Activated T-helper 2 cell treated with anti-CD3 and anti-CD28 coated beads, Interferon-gamma antibody, Interleukin-2, Interleukin-4, amounts not matched to agents 10 μg/mL and 5 μg/mL and 100 μg/mL, durations not matched to agents 14 hours and 24 hours and 36 hours (primary cell): ENCODE measurements around the gene EDN2. TPM values are rescaled to one million over a fixed set of nuclear protein-coding genes. Genes with fewer than 3 reads are reported as not detected.

Experiments
- DNase-seq: peaks from one replicate; pipeline ENCODE4 v3.0.0; 2021; ENCODE audit warnings: low spot score
- H3K27ac Mint-ChIP-seq: one replicate; pipeline ENCODE4 v1.8.0; 2021; ENCODE audit warnings: mixed read lengths
- H3K27me3 Mint-ChIP-seq: one replicate; pipeline ENCODE4 v1.8.0; 2021; ENCODE audit warnings: low read depth, mixed read lengths
- H3K36me3 Mint-ChIP-seq: one replicate; pipeline ENCODE4 v1.8.0; 2021; ENCODE audit warnings: low read depth, mixed read lengths
- H3K4me1 Mint-ChIP-seq: one replicate; pipeline ENCODE4 v1.8.0; 2021; ENCODE audit warnings: low read depth, mixed read lengths
- H3K4me3 Mint-ChIP-seq: one replicate; pipeline ENCODE4 v1.8.0; 2021; ENCODE audit warnings: low read depth, mild to moderate bottlenecking, moderate library complexity, mixed read lengths
- H3K9me3 Mint-ChIP-seq: one replicate; pipeline ENCODE4 v1.8.0; 2021; ENCODE audit warnings: mixed read lengths
- intact Hi-C: fragments of 100-400 bp; cut with micrococcal nuclease; formaldehyde crosslinking; loops from one replicate; pipeline ENCODE4 v1.15.1; 2023
- total RNA-seq: library from RNA; stranded (reverse); gene quantifications from 2 replicates; pipeline ENCODE4 v1.2.3, GENCODE V29; 2022

The EDN2 gene
- total RNA-seq, 1 donor from 2014 or later: not detected

DNA sequence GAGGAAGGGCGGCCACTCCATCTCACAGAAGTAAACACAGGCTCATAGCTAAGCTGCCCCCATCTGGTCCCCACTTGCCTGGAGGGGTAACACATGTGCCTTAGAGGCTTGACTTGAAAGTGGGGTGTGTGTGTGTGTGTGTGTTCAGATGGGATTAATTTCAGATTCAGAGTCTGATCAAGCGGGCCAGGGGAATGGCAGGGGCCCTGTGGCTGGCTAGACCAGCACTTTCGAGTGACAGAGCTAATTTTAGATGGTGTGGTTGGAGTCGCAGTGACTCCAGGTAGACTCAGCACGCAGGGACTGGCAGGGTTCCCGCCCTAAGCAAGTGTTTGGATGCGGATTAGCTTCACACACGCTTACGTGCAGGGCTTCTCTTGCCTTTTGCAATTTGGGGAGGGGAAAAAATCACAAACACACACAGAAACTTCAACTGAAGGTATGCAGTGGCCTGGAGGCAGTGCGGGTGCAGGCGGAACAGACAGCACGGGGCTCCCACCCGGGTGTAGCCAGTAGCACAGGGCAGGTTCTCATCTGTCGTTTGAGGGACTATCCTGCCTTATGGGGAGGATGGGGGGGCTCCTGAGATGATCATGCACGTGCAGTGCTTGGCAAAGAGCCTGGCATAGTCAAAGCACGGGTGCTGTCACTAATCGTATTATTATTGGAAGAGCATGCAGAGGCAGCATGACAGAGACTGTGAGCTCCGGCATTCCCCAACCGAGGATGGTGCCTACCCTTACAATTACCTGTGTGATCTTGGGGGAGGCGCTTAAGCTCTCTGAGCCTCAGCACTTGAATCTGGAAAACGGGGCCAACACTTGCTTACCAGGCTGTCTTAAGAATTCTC lies 1.3 kb downstream of the EDN2 start:
- no peaks in the 10 kb centered on the region for H3K9me3 Mint-ChIP-seq
- H3K4me1 Mint-ChIP-seq: peaks cover 14% of the 10 kb centered on the region
- no peak overlapping the region for H3K4me3 Mint-ChIP-seq
- no peak for DNase-seq
- intact Hi-C loops: no loop called here
- H3K36me3 Mint-ChIP-seq: no peaks in the 10 kb centered on the region
- peaks cover 7% of the 10 kb centered on the region for H3K27me3 Mint-ChIP-seq
- H3K27ac Mint-ChIP-seq: no peak overlapping the region

DNA sequence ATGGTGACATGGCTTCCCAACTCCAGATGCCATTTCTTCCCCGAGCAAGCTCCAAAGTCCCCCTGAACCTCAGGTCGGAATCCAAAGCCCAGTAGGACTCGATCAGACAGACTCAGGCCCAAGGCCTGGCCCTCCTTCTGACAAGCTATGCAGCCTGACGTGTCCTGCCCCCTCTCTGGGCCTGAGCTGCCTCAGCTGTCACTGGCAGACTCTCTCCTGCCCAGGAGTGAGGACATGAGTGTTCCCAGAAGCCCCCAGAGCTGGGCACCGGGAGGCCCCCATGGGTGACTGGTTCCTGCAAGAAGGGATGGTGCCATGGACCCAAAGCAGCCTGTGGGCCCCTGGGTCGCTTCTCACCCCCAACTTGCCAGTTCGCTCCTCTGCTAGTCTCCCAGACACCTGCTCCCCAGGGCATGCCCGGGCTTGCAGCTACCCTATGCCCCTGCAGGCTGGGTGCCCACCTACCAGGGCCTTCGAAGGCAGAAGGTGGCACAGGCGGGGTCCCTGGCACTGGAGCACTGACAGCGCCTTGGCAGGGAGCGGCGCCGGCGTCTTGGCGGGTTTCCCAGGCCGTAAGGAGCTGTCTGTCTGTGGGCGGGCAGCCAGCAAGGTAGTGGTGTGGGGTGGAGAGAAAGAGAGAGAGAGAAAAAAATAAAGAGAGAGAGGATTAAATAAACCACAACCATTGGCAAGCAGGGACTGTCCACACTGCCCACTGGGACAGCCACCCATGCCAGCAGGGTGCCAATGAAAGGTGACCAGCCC lies 2.3 kb downstream of the EDN2 start:
- no peaks in the 10 kb centered on the region for H3K36me3 Mint-ChIP-seq
- H3K27me3 Mint-ChIP-seq: peaks cover 7% of the 10 kb centered on the region
- H3K4me3 Mint-ChIP-seq: no peak overlapping the region
- no peaks in the 10 kb centered on the region for H3K9me3 Mint-ChIP-seq
- intact Hi-C loops: no loop called here
- peaks cover 9% of the 10 kb centered on the region for H3K4me1 Mint-ChIP-seq
- no peak overlapping the region for H3K27ac Mint-ChIP-seq
- DNase-seq: no peak

DNA sequence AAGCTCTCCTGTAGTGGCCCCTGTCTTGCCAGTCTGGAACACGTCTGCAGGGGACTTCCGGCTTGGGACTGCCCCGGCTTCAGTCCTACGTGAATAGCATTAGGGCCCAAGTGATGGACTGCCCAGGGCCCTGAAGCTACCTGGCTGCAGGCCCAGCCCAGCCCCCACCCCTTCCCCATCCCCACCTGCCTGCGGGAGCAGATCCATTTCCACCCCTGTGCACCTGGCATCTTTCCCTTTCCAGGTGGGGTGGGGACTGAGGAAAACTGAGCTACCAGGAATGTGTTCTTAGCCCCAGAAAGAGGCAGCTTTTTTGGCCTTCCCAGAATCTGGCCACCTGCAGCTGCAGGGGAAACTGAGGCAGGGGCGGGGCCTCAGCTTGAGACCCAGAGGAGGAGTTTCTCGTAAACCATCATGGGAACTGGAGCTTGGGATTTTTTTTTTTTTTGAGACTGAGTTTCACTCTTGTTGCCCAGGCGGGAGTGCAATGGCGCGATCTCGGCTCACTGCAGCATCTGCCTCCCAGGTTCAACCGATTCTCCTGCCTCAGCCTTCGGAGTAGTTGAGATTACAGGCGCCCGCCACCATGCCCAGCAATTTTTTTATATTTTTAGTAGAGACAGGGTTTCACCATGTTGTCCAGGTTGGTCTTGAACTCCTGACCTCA lies 3.2 kb downstream of the EDN2 start:
- DNase-seq: no peak
- H3K27ac Mint-ChIP-seq: no peak overlapping the region
- H3K4me3 Mint-ChIP-seq: no peak overlapping the region
- no peaks in the 10 kb centered on the region for H3K9me3 Mint-ChIP-seq
- no peaks in the 10 kb centered on the region for H3K36me3 Mint-ChIP-seq
- H3K27me3 Mint-ChIP-seq: peaks cover 2% of the 10 kb centered on the region
- peaks cover 4% of the 10 kb centered on the region for H3K4me1 Mint-ChIP-seq
- intact Hi-C loops: no loop called here

DNA sequence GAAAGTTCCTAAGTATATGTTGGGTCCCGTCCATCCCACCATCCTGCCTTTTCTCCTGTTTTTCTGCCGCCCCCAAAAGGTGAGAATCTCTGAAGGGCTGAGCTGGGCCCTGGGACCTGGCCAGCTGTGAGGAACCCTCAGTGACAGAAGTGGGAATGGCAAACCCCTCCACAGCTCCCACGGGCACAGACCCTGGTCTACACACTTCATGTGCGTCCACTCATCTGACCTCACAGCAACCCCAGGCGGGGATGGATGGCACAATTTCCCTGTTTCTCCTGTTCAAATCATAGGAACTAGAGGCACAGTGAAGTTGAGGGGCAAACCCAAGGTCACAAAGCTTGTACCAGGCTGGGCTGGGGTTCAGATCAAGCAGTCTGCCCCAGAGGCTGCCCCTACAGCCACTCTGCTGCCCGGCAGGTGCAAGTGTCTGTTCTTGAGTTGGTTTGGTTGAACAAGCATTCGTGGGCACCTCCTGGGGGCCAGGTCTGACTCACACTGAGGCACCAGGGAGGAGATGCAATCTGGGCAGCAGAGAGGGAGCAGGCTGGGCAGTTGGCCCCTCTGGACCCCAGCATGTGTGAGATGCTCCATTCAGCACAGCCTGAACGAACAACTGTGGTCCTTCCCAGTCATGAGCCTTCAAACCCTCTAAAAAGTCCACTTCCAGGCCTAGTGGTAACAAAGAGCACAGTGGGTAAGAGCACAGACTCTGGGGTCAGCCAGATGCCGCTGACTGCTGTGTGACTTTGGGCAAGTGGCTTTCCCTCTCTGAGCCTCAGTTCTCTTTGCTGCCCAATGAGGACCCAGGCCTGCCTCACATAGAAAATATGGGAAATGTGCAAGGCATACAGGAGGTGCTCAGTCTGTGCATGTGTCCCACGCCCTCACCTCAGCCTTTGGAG lies 4.0 kb downstream of the EDN2 start:
- no peak overlapping the region for H3K4me3 Mint-ChIP-seq
- peaks cover 2% of the 10 kb centered on the region for H3K4me1 Mint-ChIP-seq

DNA sequence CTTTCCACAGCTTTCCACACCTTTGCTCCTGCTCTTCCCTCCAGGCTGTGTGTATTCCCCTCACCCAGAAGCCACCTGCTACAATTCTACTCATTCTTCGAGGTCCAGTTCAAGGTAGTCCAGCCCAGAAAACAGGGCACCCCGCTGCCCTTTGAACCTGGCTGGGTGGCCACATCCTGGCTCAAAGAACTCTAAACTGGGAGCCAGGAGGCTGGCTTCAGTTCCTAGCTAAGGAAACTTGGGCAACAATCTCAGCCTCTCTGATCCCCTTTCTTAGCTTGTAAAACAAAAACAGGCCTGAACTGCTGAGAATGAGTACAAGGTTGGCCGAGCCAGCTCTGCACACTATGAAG lies 4.7 kb downstream of the EDN2 start:
- Mint-ChIP-seq H3K27ac (no peak overlapping the region), H3K36me3 (no peaks in the 10 kb centered on the region), H3K27me3 (no peaks in the 10 kb centered on the region), H3K4me3 (no peak overlapping the region), H3K9me3 (no peaks in the 10 kb centered on the region), H3K4me1 (peaks cover 2% of the 10 kb centered on the region)
- DNase-seq: no peak
- intact Hi-C loops: no loop called here

More for the DNA sequence above, 4.0 kb downstream of the EDN2 start:
- intact Hi-C loops: no loop called here
- Mint-ChIP-seq H3K9me3 (no peaks in the 10 kb centered on the region), H3K27ac (no peak overlapping the region), H3K27me3 (no peaks in the 10 kb centered on the region), H3K36me3 (no peaks in the 10 kb centered on the region)
- no peak for DNase-seq

DNA sequence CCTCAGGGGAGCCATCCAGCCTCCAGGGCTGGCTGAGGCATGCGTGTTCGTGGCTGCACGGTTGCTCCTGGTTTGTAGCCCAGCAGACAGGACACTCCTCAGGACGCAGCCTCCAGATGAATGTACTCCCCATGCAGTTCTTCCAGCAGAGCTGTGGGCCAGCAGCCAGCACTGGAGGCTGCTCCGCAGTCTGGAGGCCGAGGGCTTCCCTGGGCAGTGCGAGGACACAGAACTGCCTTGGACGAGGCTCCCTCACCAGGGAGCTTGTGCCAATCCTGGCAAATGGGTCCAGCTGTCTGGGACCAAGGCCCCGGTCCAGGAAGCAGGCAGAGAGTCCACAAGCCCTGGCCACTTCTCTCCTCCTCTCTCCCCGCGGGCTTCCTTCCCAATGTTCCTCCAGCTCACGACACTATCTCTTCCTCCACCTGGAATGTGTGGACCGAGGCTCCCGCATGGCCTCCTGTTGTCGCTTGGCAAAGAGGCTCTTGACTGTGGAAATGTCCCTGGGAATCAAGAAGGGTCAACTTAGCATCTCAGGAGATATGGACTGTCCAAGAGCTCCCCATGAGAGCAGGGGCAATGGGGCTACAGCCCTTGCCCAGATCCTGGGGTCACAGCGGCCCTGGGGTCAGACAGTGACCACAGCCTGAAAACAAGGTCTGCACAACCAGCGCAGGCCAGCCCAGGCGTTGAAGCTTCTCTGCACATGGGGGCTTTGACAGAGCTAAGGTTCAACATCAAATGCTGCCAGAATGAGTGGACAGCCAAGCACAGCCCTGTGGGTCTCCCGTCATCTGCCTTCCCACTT lies 5.3 kb downstream of the EDN2 start:
- no peaks in the 10 kb centered on the region for H3K27me3 Mint-ChIP-seq
- no peaks in the 10 kb centered on the region for H3K9me3 Mint-ChIP-seq
- H3K27ac Mint-ChIP-seq: no peak overlapping the region

DNA sequence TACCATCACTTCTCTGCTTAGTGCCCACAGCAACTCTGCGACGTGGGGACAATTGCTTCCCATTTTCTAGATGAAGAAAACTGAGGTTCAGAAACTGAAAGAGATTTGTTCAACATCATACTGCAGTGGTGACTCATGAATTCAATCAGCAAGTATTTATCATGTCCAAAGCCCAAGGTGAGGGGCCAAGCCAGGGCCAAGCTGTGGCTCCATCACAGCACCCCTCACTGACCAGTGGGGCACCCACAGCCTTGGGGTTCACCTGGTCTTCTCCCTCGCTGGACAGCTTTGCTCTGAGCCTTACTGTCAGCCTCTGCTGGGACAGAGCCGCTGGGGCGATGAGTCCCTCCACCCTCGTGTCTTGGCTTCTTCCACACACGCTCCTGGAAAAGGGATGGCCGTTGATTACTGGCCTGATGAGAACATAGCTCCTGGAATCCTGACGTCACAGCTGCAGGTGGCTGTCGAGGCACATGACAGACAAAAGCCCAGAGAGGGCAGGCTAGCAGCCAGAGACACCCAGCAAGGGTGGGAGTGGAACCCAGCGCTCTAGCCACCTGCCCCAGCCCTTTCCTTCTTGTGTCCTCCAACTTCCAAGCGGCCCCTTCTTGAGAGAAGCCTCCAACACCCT lies 6.2 kb downstream of the EDN2 start:
- no peaks in the 10 kb centered on the region for H3K36me3 Mint-ChIP-seq
- peaks cover 2% of the 10 kb centered on the region for H3K4me1 Mint-ChIP-seq
- H3K27ac Mint-ChIP-seq: no peak overlapping the region
- intact Hi-C loops: no loop called here
- no peaks in the 10 kb centered on the region for H3K27me3 Mint-ChIP-seq
- DNase-seq: no peak
- H3K4me3 Mint-ChIP-seq: no peak overlapping the region
- H3K9me3 Mint-ChIP-seq: no peaks in the 10 kb centered on the region

More for the DNA sequence above, 5.3 kb downstream of the EDN2 start:
- H3K4me1 Mint-ChIP-seq: peaks cover 2% of the 10 kb centered on the region
- no peak overlapping the region for H3K4me3 Mint-ChIP-seq
- no peaks in the 10 kb centered on the region for H3K36me3 Mint-ChIP-seq
- DNase-seq: no peak
- intact Hi-C loops: no loop called here

DNA sequence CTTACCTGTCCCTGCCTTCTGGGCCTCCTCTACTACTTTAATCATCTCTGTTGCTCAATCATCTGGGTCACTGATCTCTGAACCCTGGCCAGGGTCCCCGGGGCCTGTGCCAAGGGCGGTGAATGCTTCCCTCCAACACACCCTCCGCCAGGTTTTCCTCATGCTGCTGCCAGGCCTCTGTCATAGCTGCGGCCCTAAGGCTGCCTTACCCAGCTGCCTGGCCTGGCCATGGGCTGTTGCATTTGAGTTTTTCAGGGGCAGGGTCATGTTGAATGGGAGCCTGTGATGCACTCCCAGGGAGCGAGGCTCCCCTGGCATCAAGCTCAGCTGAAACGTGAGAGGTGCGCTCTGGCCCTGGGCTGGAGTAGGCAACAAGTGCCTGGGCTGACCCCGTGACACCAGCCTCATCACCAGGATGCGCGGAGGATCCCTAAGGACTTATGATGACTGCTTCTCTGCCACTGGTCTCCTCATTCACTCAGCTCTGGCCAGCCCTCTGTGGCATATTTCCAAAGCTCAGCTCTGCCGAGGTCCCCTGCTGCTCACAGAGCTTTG lies 7.6 kb downstream of the EDN2 start:
- Mint-ChIP-seq H3K4me1 (no peaks in the 10 kb centered on the region), H3K36me3 (no peaks in the 10 kb centered on the region), H3K9me3 (no peaks in the 10 kb centered on the region), H3K27ac (no peak overlapping the region), H3K4me3 (no peak overlapping the region), H3K27me3 (no peaks in the 10 kb centered on the region)
- intact Hi-C loops: no loop called here
- DNase-seq: no peak

DNA sequence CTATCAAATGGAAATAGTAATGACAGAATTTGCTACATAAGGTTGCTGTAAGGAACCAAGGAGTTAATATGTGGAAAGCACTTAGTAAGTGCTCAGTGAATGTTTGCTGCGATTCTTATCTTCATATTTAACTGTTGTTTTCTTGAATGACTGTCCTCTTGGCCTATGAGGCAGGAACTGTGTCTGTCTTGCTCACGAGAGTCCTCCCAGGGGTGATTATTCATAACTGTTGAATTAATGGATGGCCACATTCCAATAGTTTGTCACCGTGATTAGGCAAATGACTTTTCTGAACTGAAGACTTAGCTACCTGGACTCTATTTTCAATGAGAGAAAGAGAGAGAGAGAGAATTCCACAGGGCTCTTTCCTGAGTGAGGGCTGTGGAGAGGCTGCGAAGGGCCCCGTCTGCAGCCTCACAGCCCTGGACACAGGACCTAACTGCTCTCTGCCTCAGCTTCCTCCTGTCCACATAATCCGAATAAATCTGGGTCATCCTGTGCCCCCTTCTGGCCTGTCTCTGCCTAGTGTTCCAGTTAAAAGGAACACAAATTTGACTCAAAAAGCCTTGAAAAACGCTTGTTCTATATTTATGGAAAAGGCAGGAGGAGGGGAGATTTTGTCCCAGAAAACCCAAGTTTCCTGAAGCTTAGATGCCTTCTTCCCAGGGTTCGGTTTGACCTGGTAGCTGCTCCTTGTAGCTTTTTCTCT lies 8.5 kb downstream of the EDN2 start:
- Mint-ChIP-seq H3K27me3 (no peaks in the 10 kb centered on the region), H3K4me3 (no peak overlapping the region), H3K9me3 (no peaks in the 10 kb centered on the region), H3K36me3 (no peaks in the 10 kb centered on the region), H3K4me1 (no peaks in the 10 kb centered on the region), H3K27ac (no peak overlapping the region)
- intact Hi-C loops: no loop called here
- no peak for DNase-seq

DNA sequence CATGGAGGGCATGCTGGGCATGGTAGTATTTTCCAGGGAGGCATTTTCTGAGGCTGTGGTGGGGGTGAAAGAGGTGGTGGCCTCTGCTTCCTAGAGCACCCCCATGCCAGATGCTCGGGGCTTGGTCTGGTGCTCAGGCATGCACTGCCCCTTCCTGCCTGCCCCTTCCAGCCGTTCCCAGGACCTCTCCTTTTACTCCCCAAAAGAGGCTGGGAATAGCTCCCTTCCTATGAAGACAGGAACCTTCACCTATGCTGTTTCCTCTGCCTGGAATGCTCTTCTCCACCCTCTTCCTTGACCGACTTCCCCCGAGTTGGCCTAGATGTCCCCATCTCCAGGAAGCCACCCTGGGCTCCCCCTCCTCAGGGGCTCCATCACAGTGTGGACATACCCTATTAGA lies 9.1 kb downstream of the EDN2 start:
- H3K4me3 Mint-ChIP-seq: no peak overlapping the region
- H3K4me1 Mint-ChIP-seq: no peaks in the 10 kb centered on the region
- H3K27ac Mint-ChIP-seq: no peak overlapping the region
- no peaks in the 10 kb centered on the region for H3K9me3 Mint-ChIP-seq
- intact Hi-C loops: no loop called here
- no peak for DNase-seq
- peaks cover 2% of the 10 kb centered on the region for H3K27me3 Mint-ChIP-seq
- no peaks in the 10 kb centered on the region for H3K36me3 Mint-ChIP-seq
